ENCODE data around the gene CCDC68.
"Not testable (repeated sequence)": the region's sequence is repeated elsewhere in the genome, so short reads cannot be mapped to it uniquely, and the experiment has no call there.

CCDC68 gene

GRCh38 chr18:54871231-54871630 is 88.0 kb downstream of the CCDC68 start:
- DNase-seq: no peak

- no peak for DNase-seq
Observed at GRCh38 chr18:54867131-54867530, 92.1 kb downstream of the CCDC68 start.

- DNase-seq: no peak
Observed at GRCh38 chr18:54860941-54861340, 98.3 kb downstream of the CCDC68 start.

- DNase-seq: no peak
Observed at GRCh38 chr18:54859667-54860421, 99.4 kb downstream of the CCDC68 start.

GRCh38 chr18:54857499-54857898 is 101.8 kb downstream of the CCDC68 start:
- DNase-seq: no peak

- no peak for DNase-seq
Observed at GRCh38 chr18:54856105-54856646, 103.1 kb downstream of the CCDC68 start.

- not testable (repeated sequence) for DNase-seq
Observed at GRCh38 chr18:54855050-54855449, 104.2 kb downstream of the CCDC68 start.

- DNase-seq: no peak
Observed at GRCh38 chr18:54852780-54853675, 106.2 kb downstream of the CCDC68 start.

Measured in stimulated activated CD4-positive, alpha-beta T cell treated with anti-CD3 and anti-CD28 coated beads, Interleukin-4, amount 100 ng/mL, for 1 hour (primary cell).